ENCODE data around the gene LSS.

Gene LSS

DNA sequence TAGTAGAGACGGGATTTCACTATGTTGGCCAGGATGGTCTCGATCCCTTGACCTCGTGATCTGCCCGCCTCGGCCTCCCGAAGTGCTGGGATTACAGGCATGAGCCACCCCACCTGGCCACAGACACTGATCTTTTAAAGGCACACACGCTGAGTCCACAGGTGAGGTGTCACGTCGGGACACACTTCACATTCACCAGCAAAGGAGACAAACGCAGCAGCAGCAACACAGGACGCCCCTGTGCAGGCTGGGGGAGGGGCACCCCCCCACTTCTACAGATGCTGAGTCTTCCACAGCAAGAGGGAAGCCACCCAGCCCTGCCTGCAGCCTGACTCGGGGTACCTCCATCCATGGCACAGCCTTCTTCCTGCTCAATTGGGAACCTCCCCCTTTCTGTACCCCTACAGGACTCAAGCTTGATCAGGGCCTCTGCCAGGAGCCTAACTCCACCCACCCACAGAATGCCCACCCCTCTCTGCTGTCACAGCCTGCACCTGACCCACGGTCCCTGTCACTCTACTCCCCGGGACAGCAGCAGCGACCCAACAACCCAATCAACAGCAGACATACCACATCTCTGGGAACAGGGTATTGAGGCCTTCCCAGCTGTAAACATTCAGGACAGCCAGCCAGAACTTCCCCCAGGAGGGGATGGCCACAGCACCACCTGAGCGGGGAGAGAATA is 9.5 kb downstream of the LSS start:
- no peak for DNase-seq (ENCODE audit: low read depth)

DNA sequence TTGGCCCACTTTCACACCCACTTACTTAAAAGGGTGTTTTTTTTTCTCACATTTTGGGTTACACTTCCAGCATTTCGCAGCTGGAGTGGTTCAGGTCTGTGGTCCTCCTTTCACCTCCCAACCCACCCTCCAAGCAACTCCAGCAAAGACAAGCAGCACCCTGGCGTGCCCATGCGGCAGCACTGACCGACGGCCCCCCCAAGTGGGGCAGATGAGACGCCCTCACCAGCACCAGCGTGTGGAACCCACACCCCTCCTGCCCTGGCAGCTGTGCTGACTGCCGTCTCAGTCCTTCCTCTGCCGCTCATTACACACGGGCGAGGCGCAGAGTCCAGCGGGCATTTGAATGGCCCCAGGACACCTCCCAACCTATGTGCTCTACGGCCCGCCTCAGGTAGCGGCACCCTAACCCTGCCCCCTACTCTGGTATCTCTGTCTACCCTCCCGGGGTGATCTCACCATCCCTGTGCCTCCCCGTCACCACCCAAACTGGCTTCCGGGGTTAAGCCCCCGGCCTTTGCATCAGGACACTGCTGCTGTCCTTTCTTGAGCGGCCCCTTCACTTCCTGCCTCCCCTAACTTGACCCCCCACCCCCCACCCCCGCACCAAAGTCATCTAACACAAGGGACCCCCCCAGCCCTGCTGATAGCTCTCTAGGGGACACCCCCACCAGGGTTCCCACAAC is 10.9 kb downstream of the LSS start:
- DNase-seq (ENCODE audit: low read depth) = no peak

DNA sequence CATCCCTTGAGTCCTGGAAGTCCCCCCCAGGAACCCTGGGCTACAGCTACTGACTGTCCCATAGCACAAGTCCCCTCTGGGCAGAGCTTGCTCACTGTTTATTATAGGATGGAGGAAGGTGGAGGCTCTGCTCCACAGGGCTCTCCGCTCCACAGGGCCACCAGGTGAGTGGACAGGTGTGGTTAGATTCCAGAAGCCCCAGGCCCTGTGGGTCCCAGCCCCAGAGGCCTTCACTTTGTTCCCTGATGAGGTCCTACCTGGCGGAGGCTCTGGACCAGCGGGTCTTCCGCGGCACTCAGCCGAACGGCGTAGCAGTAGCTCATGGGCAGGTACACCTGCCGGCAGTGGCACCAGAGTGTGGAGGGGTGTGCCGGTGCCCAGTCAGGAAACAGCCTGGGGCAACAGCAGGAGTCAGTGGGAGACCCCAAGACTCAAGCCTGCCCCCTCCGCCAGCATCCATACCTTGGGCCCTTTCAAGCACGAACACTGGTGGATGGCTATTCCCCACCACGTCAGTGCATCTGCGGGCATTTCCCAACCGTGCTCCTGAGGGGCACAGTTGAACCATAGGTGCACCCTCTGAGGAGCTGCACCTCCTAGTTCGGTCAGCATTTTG is 12.3 kb downstream of the LSS start:
- no peak for DNase-seq (ENCODE audit: low read depth)

DNA sequence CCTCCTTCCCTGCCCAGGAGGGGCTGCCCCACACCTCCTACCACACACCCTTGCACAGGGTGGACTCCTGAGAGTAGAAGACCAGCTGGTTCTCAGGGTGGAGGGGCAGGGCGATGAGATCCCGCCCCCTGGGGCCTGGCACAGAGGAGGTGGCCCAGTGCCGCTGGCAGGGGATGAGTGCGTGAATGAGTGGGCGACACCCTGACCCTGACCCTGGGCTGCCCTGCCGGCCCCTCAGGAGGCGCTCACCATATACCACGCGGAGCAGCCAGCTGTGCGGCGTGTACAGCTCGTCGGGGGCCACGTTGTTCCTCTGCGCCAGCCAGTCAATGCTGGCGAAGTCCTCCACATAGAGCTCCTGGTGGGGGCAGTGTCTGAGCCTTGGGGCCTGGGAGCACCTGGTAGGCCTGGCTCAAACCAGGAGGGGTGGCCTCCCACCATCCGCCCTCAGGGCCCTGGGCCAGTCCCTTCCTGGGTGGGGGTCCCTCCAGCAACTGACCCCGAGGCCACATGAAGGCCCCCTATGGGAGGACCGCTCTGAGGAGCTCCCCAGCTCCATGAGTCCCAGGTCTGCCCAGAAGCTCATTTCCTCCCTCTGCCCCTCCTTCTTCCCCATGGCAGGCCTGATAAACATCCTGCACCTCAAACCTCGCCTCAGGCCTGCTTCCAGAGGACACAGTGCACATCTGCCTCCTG is 13.0 kb downstream of the LSS start:
- no peak for DNase-seq (ENCODE audit: low read depth)

DNA sequence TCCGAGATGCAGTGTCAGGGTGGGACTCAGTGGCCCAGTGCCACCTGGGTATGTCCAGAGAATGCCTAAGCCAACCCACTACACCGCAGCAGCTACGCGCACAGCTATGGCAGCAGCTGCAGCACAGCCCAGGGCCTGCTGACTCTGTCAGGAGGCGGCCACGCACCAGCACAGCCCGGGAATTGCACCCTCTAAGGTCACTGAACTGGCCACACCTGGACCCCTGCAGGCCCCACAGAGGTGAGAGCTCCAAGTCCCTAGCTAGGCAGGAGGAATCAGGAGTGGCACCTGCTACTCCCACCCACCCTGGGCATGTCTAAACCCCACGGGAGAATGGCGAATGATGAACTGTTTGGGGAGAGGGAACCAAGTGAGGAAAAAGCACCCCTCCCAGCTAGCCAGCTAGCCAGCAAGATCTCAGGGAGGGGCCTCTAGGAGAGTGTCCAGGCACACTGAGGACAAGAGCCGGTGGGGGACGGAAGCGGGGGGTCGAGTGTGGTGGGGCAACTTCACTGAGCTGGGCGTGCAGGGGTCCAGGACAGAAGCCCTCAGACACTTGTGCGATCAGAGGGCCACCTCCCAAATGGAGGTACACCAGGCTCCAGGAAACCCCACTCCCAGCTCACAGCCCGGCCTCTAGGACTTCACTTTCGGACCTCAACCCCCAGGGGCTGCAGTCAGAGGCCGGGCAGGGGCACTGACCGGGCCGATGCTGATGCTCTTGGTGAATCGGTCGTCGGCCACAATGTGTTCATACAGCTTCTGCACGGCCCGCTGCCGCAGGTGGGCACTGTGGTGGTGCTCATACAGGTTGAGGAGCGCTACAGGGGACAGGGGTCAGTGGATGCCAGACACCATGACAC is 13.9 kb downstream of the LSS start:
- DNase-seq (ENCODE audit: low read depth) = no peak

DNA sequence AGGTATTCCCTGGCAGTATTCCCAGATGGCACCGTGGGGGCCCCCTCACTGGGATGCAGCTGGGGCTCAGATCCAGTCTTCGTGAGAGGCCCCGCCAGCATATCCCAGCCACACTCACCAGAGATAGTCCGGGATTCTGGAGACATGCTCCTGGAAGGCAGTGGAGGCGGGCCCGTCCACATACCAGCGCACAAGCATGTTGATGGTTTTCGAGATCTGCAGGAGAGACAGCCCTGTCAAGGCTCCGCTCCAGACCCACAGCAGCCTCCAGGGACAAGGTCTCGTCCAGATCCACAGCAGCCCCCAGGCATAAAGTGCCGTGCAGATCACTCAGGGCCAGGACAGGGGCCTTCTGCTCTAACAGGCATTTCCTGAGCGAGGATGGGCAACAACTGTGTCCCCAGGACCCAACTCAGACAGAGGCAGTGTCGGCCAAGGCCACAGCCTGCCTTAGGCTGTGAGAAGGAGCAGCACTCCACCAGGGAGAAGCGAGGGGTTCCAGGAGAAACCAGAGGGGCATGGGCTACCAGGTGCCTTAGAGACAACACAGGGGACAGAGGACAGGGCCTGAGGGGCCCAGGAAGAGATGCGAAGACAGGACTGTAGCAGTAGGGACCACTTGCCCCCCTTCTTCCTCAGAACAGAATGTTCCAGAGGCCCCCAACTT is 14.8 kb downstream of the LSS start:
- DNase-seq (ENCODE audit: low read depth) = no peak

DNA sequence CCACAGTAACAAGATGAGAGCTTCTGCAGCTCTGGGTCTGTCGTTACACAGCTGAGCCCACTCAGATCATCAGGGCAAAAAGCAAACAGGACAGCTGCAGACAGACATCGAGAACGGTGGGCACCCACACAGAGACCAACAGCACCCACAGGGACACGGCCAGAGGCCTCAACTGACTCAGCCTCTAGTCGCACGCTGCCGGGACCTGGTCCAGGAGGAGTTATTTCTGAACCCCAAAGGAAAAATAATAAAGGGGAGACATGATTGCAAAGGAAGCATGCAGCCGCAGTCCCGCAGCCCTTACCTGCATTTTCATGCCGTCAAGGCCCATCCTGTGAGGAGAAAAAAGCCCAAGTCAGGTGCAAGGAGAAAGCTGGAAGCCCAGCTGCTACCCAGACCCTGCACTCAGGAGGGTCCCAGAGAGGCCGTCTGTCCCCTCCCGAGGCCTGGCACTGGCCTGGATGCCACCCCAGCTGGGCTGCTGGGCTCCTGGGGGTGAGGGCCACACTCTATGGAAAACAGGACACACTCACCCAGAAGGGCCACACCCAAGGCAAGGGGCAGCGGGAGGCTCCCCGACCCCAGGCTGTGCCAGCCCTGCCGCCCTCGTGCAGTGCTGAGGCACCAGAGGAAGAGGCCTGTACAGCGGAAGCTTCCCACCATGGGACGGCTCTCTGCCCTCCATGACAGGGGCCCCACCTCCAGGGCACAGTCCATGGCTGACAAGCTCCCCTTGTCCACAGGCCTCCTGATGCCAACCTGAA is 15.7 kb downstream of the LSS start:
- no peak for DNase-seq (ENCODE audit: low read depth)

DNA sequence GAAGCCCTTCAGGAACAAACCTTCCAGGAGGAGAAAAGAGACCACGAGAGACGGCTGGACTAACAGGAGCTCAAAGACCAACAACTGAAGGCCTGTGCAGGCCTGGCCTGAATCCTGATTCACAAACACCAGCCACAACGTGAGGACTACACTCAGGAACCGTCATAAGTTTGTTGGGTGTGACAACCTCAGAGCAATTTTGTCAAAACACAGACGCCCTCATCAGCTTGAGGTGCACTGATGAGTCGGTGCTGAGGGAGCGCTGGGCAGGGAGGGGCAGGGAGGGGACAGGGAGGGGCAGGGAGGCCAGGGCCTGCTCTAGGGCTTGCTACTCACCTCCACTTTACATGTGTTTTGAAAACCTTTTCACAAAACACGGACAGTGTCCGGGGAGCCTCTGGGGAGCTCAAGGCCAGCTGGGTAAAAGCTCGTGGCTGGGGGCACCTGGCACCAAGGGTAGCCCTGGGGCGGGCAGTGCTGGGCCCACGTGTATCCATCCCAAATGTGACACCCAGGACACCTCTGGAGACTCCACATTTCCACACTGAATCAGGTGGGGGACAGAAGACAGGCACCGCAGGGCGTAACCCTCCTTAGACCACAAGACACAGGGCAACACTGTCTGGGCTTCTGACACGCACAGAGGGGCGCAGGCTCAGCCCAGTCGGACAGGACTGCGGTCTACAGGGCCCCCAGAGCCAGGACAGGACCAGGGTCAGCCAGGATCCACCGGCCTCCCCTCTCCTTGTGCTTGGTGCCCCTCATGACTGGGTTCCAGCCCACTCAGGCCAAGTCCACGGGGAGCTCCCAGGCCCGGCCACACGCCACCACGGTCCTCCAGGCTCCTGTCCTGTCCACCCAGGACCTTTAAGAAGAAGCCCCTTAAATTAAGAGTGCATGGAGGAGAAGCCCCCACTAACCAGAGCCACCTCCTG is 16.5 kb downstream of the LSS start:
- no peak for DNase-seq (ENCODE audit: low read depth)

DNA sequence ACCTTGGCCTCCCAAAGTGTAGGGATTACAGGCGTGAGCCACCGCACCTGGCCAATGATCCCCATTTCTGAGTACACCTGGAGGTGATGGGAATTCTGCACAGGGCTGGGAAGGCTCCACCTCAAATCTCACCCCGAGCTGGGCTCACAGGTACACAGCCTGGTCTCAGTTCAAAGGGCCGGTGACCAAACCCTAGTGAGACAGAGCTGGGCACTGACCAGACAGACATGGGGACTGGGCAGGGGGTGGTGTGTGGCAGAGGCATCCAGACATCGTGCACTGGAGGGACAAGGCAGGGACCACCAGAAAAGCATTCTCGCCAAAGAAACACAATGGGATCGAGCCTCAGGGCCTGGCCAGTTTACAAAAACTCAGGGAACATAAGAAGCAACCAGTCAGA is 17.2 kb downstream of the LSS start:
- DNase-seq (ENCODE audit: low read depth) = no peak

DNA sequence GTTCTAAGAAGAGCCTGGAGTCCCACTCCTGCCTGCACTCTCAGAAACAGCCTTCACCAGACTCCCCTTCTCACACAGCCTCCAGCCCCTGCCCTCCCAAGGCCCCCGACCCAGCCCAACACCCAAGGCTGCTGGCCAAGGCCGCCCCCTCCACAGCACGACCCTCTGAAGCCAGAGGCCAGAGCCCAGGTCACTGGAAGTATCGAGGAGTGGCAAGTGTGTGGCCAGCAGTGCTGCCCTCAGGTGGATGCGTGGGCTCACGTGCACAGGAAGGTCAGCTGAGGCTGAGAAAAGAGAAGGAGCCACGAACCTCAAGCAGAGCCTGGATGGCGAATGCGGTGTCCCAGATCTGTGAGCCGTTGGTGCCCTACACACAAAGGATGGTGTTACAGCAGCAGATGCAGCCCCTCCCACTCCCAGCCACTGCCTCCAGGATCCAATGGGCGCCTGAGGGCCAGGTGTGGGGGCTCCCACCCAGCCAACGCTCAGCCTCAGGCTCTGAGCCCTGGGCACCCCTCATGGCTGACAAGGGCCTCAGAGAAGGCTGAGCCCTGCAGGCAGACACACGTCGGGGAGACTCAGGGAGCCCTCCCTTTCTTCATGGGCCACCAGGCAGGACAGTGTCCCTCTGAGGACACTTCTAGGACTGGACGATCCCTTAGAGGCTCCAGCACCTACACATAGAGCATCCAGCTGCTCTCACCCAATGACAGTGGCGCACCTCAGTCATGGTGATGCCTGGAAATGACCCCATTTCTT is 18.0 kb downstream of the LSS start:
- DNase-seq (ENCODE audit: low read depth) = no peak

DNA sequence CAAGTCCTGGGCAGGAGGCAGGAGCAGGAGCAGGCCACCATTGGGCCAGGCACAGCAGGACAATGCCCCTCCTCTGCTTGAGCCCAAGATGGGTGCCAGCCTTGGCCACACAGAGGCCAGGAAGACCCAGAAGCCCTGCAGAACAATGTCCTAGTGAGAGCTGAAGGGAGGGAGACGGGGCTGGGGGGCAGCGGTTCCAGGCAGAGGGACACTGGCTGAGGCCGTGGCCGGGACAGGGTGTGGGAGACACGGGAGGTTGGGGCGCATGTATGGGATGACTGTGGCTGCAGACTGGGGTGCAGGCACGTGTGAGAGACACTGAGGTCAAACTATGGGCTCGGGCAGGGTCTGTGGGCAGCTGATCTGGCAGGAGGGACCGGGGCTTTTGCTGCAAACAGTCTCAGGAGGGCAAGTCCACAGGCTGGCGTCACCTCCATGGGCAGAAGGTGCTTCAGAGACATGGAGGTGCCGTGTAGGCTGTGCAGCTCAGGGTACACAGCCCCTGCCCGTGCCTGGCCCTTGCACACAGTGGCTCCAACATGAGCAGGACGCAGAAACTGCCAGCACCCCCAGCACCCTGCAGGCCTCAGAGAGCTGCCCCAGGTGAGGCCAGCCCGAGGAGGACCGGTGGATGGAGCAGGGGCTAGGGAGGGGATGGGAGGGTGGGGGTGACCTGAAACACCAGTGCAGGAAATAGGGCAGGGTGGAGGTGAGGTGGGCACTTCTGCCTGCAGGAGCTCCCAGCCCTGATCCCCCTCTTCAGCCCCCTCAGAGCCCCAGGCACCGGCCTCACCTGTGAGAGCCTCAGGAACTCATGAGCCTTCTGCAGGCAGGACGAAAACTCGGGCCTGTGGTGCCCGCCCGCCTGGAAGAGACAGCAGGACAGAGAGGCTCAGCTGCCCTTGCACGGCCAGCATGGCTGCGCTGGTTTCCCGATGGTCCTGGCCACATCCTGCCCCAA is 19.5 kb downstream of the LSS start:
- no peak for DNase-seq (ENCODE audit: low read depth)

DNA sequence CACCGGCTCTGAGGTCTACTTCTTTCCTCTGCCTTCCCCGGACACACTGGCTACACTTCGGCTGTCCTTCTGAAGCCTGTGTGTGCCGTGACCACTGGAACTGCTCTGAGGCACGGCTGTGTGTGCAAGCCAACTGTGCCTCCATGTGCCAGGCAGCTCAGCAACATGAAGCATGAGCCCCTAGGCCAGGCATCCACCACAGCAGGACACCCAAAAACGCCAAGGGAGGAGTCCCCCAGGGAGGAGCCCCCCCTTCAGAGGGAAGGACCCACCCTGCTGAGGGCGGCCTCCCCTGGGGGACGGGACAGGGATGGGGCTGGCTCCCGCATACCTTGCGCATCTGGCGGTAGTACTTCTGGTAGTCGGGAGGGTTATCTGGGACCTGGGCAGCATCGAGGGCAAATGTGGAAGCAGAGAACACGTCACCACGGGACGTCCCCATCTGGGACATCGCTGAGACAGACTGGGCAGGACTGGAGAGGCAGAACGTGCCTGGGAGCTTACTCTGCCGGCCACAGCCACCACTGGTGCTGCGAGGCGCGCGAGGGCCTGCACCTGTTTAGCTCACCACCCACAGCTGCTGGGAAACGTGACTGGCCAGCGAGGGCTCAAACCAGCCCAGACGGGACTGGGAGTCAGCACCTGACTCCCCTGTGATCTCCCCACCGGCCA is 20.5 kb downstream of the LSS start:
- DNase-seq (ENCODE audit: low read depth) = no peak

DNA sequence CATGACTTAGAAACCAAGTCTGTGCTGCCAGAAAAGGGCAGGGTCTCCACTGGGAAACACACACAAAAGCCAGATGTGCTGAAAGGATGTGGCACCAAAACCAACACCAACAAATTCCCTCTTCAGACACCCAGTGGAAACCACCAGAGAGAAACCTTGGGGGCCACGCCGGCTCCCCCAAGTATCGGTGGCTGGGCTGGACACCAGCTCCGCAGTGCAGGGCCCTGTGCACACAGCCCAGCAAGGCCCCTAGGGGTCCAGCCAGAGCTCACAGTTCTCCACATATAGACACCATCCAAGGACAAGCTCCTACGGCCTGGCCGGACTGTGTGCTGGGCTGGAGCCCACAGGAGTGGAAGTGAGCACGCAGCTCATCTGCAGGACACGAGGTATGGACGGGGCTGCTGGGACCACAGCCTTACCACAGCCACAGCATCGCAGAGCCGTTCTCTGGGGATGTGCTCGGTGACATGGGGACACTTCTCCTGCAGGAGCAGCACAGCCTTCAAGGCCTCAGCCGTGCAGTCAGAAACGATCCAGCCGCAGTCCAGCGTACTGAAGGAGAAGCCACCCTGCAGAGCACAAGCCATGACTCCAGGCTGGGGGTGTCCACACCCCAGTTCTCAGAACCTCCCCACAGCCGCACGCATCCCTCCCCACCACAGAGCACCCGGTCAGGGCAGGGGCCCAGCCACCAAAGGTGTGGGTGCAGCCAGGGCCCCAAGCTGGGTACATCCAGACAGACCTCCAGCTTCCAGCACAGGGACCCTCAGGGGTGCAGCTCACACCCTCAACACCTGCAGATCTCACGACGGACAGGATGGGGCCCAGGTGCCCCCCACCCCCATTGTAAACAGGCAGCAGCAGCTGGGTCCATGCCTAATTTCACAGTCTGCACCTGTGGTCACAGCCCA is 21.3 kb downstream of the LSS start:
- no peak for DNase-seq (ENCODE audit: low read depth)

DNA sequence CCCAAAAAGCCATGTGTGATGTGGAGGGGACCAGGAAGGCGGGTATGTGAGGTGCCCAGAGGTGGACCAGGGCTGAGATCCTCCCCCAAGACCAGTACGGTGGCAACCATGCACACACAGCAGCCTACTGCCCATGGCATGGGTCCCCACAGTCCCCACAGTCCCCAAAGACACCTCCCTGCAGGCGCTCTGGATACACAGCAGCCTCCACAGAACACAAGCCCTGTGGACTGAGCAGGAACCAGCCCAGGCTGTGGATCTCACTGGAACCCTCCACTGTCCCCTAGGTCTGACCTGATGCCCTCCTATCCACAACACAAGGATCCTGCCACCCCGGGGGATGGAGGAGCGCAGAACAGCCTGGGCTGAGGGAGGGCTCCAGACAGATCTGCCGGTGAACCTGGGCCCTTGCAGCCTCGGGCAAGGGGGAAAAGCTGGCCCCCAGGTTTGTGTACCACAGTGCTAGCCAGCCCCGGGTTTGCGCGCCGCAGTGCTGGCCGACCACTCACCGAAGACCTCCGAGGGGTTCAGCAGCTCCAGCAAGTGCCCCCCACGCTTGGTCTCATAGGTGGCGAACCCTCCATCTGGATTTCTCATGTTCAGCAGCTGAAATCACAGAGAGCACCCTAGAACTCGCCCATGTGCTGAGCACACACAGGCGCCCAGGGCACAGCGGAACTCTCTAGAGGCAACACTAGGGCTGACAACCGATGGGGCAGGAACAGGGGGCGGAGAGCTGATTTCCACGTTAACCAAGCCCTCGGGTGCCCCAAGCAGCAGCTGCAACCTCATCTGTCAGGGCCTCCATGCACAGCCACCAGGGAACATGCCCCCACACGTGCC is 22.2 kb downstream of the LSS start:
- no peak for DNase-seq (ENCODE audit: low read depth)

DNA sequence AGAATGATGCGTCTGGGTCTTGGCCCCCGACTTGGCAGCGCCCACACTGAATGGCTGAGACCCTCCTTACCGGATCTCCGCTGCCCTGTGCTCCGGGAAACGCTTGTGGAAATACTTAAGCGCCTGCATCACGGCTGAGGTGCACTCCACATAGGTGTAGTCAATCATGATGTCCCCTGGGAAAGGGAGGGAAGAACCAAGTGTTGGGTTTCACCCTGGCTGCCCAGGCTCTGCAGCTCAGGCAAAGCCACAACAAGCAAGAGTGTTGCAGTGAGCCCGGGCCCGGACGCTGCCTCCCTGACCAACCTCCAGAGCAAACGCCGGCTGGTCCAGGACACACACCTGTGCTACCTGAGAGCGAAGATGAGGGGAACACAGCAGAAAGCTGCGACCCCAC is 22.8 kb downstream of the LSS start:
- no peak for DNase-seq (ENCODE audit: low read depth)
